ENCODE data around the gene ATXN2. TPM values are rescaled to one million over a fixed set of nuclear protein-coding genes. Genes with fewer than 3 reads are reported as not detected.
A peak's percentile ranks its signal among the peaks of the same experiment; 100 is the strongest.
"Not testable (repeated sequence)": the region's sequence is repeated elsewhere in the genome, so short reads cannot be mapped to it uniquely, and the experiment has no call there.

The ATXN2 gene
- total and polyA plus RNA-seq, 3 donors from 2014 or later: 61.4 to 165 (median 145) TPM

DNA sequence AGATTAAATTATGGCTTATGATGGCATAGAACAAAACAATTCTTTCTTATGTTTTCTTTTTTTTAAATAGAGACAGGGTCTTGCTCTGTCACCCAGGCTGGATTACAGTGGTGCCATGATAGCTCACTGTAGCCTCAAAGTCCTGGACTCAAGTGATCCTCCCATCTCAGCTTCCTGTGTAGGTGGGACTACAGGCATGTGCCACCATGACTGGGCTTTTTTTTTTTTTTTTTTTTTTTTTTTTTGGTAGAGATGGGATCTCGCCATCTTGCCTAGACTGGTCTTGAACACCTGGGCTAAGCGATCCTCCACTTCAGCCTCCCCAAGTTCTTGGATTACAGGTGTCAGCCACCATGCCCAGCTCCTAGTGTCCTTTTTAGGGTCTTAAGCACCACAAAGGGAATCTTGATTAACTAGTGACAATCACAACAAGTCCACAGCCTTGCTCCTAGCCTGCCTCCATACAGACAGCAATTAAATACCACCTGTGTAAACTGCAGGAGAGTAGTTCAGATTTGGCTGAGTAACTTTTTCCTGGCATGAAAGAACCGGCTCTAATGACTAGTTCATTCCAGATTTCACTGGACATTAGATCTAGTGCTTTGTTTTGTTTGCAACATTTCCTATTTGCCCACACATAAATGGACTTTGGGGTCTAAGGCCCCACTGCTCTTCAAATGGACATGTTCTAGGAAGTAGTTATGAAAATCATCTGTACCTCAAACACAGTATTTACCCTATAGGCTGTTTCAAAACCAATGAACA, 131.8 kb downstream of the ATXN2 start:
- Histone ChIP-seq H3K36me3 (ENCODE audit: low read depth, missing control alignments) (no peaks in the 10 kb centered on the region), H3K27ac (peak overlapping the region; percentile 58 to 63), H3K9me3 (no peaks in the 10 kb centered on the region), H3K27me3 (no peaks in the 10 kb centered on the region), H3K4me3 (no peak overlapping the region), H3K4me1 (no peaks in the 10 kb centered on the region)
- TF ChIP-seq POLR2A (IDR thresholded peaks at IDR 0.05): no peak
- 77% methylated on average over 3 of the region's 3 CpGs for WGBS, 2 donors
- intact Hi-C loops (cut with DNase I; ENCODE audit: low total_unique reads): no loop called here
- DNase-seq: no peak

DNA sequence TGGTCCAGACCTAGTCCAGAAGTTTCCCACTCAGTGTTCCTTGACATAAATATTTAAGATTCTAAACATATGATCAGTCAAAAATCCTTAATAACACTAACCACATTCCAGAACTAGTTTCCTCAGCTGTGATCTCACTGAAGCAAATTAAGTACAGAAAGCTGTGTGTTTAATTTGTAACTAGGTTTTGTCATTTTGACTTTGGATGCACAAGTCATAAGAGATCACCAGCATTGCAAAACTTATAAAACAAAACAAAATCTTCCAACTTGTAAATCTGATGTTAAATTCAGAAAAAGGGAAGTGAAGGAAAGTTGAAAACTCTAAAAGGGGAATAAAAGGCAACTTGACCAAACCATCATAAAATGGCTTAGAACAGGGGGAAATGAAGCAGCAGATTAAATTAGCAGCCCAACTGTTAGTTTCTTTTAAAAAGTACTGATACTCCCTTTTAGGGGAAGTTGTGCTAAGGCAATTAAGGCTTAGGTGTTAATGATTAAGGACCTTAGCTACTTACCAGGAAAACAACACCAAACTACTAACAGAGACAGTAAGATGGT, 136.8 kb downstream of the ATXN2 start:
- DNase-seq: no peak
- no peak overlapping the region for H3K4me3 ChIP-seq
- intact Hi-C loops (cut with DNase I; ENCODE audit: low total_unique reads): no loop called here
- no peak overlapping the region for H3K27ac ChIP-seq
- H3K4me1 ChIP-seq: no peaks in the 10 kb centered on the region
- no peaks in the 10 kb centered on the region for H3K27me3 ChIP-seq
- H3K9me3 ChIP-seq: no peaks in the 10 kb centered on the region
- no peaks in the 10 kb centered on the region for H3K36me3 ChIP-seq (ENCODE audit: low read depth, missing control alignments)
- TF ChIP-seq, protein P1, sequence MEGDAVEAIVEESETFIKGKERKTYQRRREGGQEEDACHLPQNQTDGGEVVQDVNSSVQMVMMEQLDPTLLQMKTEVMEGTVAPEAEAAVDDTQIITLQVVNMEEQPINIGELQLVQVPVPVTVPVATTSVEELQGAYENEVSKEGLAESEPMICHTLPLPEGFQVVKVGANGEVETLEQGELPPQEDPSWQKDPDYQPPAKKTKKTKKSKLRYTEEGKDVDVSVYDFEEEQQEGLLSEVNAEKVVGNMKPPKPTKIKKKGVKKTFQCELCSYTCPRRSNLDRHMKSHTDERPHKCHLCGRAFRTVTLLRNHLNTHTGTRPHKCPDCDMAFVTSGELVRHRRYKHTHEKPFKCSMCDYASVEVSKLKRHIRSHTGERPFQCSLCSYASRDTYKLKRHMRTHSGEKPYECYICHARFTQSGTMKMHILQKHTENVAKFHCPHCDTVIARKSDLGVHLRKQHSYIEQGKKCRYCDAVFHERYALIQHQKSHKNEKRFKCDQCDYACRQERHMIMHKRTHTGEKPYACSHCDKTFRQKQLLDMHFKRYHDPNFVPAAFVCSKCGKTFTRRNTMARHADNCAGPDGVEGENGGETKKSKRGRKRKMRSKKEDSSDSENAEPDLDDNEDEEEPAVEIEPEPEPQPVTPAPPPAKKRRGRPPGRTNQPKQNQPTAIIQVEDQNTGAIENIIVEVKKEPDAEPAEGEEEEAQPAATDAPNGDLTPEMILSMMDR (IDR thresholded peaks at IDR 0.05): no peak
- no peak for TF ChIP-seq POLR2A (IDR thresholded peaks at IDR 0.05)

DNA sequence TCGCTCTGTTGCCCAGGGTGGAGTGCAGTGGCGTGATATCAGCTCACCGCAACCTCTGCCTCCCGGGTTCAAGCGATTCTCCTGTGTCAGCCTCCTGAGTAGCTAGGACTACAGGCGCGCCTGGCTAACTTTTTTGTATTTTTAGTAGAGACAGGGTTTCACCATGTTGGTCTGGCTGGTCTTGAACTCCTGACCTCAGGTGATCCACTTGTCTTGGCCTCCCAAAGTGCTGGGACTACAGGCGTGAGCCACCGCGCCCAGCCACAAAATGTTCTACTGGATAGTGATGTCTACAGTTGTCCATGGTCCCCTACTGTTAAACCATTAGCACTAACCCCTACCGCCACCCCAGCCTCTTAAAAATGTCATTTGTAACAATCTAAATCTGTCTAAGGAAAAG, 139.0 kb downstream of the ATXN2 start:
- H3K36me3 ChIP-seq (ENCODE audit: low read depth, missing control alignments); H3K27me3 ChIP-seq; H3K27ac ChIP-seq; H3K4me3 ChIP-seq; H3K9me3 ChIP-seq; intact Hi-C loops (cut with DNase I; ENCODE audit: low total_unique reads); H3K4me1 ChIP-seq: not testable (repeated sequence)
- WGBS, 2 donors: 97 to 99% methylated on average over 11 of the region's 11 CpGs
- peak; percentile 3 for DNase-seq

DNA sequence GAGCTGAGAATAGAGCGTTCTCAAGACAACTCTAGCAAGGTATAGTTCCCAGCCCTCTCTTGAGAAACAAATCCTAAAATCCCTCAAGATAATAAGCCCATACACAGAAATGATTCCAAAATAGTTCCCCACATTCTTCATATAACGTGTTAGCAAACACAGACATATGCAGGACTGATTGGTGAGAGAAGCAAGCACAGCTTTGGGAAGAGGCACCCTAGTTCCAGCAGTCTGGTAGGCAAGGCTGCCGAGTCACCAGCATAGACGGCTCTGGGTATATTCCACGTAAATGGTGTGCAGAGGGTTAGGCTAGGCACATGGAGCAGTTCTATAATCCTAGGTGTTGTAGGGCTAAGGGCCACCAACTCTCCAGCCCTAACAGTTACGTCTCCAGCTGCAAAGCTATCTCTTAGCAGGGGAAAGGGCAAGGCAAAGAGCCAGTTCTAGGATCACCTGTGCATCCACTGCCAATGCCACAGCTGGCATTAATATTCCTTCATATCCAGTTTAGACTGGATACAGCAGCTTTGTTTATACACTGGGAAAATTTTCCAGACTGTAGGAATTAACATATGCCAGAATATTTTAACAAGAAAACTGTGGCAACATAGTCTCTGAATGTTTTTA, 140.5 kb downstream of the ATXN2 start:
- H3K9me3 ChIP-seq: no peaks in the 10 kb centered on the region
- no peaks in the 10 kb centered on the region for H3K36me3 ChIP-seq (ENCODE audit: low read depth, missing control alignments)
- no peaks in the 10 kb centered on the region for H3K4me1 ChIP-seq
- no peaks in the 10 kb centered on the region for H3K27me3 ChIP-seq
- intact Hi-C loops (cut with DNase I; ENCODE audit: low total_unique reads): no loop called here
- H3K4me3 ChIP-seq: no peak overlapping the region
- DNase-seq: peak; percentile 7
- 85 to 93% methylated on average over 6 of the region's 6 CpGs for WGBS, 2 donors
- TF ChIP-seq POLR2A (IDR thresholded peaks at IDR 0.05): no peak
- TF ChIP-seq, protein P1 (IDR thresholded peaks at IDR 0.05): no peak
- peak overlapping the region in 1 of 2 donors; percentile 2 for H3K27ac ChIP-seq

DNA sequence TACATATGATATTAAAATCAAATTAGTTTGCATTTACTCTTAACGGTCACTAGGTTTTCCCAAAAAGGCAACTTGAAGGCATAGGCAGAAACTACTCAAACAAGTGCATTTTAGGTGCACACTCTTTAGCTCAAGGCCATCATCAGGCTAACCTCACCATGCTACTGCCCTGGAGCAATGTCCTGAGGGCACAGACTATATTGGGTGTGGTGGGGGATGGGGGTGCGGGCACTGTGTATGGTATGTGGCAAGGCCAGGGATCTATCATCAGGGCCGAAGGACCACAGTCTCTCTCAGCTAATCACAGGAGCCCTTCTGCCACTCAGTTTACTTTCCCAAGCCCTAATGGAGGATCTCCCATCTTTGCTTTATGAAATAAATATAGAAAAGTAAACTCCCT, 141.5 kb downstream of the ATXN2 start:
- 72 to 91% methylated on average over 3 of the region's 3 CpGs for WGBS, 2 donors
- H3K36me3 ChIP-seq (ENCODE audit: low read depth, missing control alignments): no peaks in the 10 kb centered on the region
- no peak overlapping the region for H3K27ac ChIP-seq

More for the DNA sequence above, 141.5 kb downstream of the ATXN2 start:
- intact Hi-C loops (cut with DNase I; ENCODE audit: low total_unique reads): no loop called here
- DNase-seq: peak; percentile 3
- Histone ChIP-seq H3K4me3 (no peak overlapping the region), H3K4me1 (no peaks in the 10 kb centered on the region), H3K9me3 (no peaks in the 10 kb centered on the region), H3K27me3 (no peaks in the 10 kb centered on the region)
- TF ChIP-seq, protein P1 (IDR thresholded peaks at IDR 0.05): no peak
- TF ChIP-seq POLR2A (IDR thresholded peaks at IDR 0.05): no peak
